Epithelial cell of umbilical artery (primary cell): ENCODE results near the gene DGKQ. TPM values are rescaled to one million over a fixed set of nuclear protein-coding genes. Genes with fewer than 3 reads are reported as not detected.

Experiments used
- total RNA-seq: library from RNA; depleted of rRNA; stranded (reverse); fragments of >200 nt; gene quantifications from 2 replicates; pipeline ENCODE4 v1.2.3, GENCODE V29; 2014

DGKQ gene
- 17.9 and 18.8 TPM in 2 replicates for total RNA-seq

GRCh38 chr4:973431-974397 is at the start of gene DGKQ:
TSS of gene DGKQ (minus strand) at chr4:973569. CDS start at chr4:973482, 87 bp downstream.

GRCh38 chr4:1011022-1011665 is 37.8 kb upstream of the DGKQ start, which contains the start of gene FGFRL1:
TSS of gene FGFRL1 (plus strand) at chr4:1011626. CDS start at chr4:1012486, 860 bp downstream.

GRCh38 chr4:993111-994029 is 20.0 kb upstream of the DGKQ start, which contains the start of gene SLC26A1:
TSS of gene SLC26A1 (minus strand) at chr4:993404. CDS start at chr4:991703, 1,701 bp downstream.

GRCh38 chr4:986879-987623 is 13.7 kb upstream of the DGKQ start, which contains the start of gene IDUA:
TSS of gene IDUA (plus strand) at chr4:987044. CDS start at chr4:987085, 41 bp downstream.

GRCh38 chr4:931960-932712 is 41.2 kb downstream of the DGKQ start, which contains the start of the genes GAK and TMEM175:
TSS of gene GAK (minus strand) at chr4:932316. CDS start at chr4:932187, 129 bp downstream.
TSS of gene TMEM175 (plus strand) at chr4:932460. CDS start at chr4:947740, 15,280 bp downstream.

Other genes starting within 250 kb of the DGKQ start
- not detected in 2 replicates for gene CPLX1, start 147.4 kb downstream of the DGKQ start, total RNA-seq
- 45.4 and 46.4 TPM in 2 replicates for gene GAK, start 41.3 kb downstream of the DGKQ start, total RNA-seq
- gene TMEM175, start 41.1 kb downstream of the DGKQ start, total RNA-seq: 4.5 and 4.7 TPM in 2 replicates
- gene IDUA, start 13.5 kb upstream of the DGKQ start, total RNA-seq: 3.0 and 6.8 TPM in 2 replicates
- gene SLC26A1, start 19.8 kb upstream of the DGKQ start, total RNA-seq: not detected in 2 replicates
- 4.7 and 10.7 TPM in 2 replicates for gene FGFRL1, start 38.1 kb upstream of the DGKQ start, total RNA-seq
- 0.32 and 0.91 TPM in 2 replicates for gene RNF212, start 140.0 kb upstream of the DGKQ start, total RNA-seq
- gene SPON2, start 199.0 kb upstream of the DGKQ start, total RNA-seq: 2.6 and 19.9 TPM in 2 replicates